HT-29 (cell line): ENCODE measurements around the gene ENDOU. TPM values are rescaled to one million over a fixed set of nuclear protein-coding genes. Genes with fewer than 3 reads are reported as not detected.

ENCODE experiments used
- DNase-seq: peaks from one replicate; pipeline ENCODE4 v3.0.0-alpha.2; 2015; ENCODE audit warnings: low spot score
- total RNA-seq: library from RNA; depleted of rRNA; stranded (reverse); fragments of >200 nt; shearing (Covaris generic); gene quantifications from 2 replicates; pipeline ENCODE4 v1.2.3, GENCODE V29; 2014; rRNA removed

ENDOU gene, protein sequence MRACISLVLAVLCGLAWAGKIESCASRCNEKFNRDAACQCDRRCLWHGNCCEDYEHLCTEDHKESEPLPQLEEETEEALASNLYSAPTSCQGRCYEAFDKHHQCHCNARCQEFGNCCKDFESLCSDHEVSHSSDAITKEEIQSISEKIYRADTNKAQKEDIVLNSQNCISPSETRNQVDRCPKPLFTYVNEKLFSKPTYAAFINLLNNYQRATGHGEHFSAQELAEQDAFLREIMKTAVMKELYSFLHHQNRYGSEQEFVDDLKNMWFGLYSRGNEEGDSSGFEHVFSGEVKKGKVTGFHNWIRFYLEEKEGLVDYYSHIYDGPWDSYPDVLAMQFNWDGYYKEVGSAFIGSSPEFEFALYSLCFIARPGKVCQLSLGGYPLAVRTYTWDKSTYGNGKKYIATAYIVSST
- total RNA-seq: not detected in 2 replicates

GRCh38 chr12:47725091-47725772 lies at the start of gene ENDOU:
Gene ENDOU, minus strand, starts transcription at chr12:47725490. Its CDS starts 77 bp downstream, at chr12:47725413.
- no peak for DNase-seq

GRCh38 chr12:47774663-47775062 lies 49.4 kb upstream of the ENDOU start:
- DNase-seq: no peak

DNA sequence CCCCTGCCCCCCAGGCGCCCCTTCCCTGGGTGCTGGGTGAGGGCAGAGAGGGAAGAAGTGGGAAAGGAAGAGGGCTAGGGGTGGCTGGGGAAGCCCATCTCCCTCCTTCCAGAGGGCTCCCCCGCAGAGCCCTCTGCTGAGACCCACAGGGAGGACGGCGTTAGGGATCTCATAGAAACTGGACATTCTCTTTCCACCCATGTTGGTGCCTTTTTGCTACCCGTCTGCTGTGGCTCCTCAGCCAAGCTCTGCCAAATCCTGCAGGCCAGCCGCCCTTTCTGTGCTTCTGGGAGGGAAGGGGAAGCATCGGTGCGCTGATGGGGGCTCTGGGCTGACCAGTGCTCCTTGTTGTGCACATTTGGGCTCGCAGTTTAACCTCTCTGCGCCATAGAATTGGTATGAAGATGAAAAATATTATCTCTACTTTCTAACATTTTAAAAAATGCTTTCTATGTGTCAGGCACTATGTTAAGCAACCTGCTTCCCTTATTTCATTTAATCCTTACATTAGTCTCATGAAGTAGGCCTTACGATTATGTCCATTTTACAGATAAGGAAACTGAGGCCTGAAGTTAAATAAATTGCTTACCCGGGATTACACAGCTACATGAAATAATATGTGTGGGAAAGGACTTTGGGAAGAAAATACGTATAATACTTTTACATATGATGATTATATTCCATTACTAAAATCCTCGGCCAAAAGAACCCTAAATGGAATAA lies 48.7 kb upstream of the ENDOU start:
- DNase-seq: no peak

DNA sequence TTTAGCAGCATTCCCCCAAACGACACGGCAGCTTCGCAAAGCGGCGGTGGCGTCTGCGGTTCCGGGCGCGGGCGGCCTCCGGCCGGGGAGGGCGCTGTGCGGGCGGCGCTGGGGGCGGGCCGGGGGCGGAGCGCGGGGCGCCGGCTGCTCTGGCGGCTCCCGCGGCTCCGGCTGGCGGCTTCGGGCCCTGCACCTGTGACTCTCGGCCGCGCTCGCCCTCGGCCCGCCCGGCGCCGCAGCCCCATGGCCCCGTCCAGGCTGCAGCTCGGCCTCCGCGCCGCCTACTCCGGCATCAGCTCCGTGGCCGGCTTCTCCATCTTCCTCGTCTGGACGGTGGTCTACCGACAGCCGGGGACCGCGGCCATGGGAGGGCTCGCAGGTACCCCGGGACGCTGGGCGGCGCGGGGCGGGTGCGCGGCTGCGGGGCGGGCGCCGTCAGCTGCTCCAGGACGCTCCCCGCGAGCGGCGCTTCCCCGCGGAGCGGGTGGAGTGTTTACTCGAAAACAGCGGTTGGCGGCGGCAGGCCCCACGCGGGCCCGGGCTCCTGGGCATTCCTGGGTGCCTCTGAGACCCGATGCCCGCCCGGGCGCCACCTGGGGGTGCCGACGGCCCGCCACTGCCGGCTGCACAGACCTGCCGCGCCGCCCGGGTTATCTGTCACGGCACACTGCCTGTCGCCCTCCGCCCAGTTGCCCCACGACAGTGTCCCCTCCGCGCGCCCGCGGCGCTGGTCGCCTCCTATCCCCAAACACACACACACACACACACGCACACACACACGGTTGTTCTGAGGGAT lies 48.0 kb upstream of the ENDOU start, which contains the start of gene SLC48A1:
SLC48A1 (plus strand) TSS at position 177 of the 796 bp plus-strand sequence; CDS start at position 244, 67 bp downstream.
- peak; percentile 77 for DNase-seq

- DNase-seq: peak; percentile 32
These were observed 47.4 kb upstream of the ENDOU start for GRCh38 chr12:47772738-47773061.

GRCh38 chr12:47772094-47772660 lies 46.9 kb upstream of the ENDOU start:
- no peak for DNase-seq

DNA sequence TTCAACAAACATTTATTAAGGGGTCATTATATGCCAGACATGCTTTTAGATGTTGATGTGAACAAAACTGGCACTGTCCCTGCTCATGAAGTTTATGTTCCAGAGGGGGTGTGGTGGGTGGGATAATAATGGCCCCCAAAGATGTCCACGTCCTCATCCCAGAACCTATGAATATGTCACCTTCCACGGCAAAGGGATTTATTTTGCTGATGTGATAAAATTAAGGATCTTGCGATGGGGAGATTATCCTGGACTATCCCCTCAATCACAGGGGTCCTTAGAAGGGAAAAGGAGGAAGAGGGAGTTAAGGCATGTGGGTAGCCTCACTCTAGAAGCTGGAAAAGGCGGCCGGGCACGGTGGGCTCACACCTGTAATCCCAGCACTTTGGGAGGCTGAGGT lies 46.0 kb upstream of the ENDOU start:
- no peak for DNase-seq

DNA sequence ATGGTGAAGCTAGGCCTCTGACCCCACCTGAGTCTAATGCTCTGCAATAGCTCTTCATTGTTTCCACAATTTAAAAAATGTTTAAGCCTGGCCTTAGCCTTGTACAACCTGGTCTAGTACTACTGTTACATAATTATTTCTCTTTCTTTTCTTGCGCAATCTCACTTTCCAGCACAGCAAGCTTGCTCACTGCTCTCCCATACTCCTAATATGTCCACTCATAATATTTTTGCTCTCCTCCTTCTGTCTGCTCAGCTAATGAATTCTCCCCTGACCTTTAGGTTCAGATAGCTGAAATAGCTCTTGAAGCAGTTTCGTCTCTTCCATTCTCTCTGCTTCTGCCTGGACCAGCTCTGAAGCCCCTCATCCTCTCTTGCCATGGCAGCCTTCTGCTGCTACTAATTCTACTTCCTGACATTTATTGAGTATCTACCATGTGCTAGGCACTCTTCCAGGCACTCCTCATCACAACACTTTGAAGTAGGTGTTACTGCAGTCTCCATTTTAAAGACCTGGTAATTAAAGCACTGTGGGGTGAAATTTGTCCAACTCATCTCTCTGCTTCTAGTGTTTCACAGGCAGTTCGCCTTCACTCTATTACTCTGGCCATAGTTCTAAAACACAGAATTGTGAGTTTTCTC lies 44.9 kb upstream of the ENDOU start:
- no peak for DNase-seq

DNA sequence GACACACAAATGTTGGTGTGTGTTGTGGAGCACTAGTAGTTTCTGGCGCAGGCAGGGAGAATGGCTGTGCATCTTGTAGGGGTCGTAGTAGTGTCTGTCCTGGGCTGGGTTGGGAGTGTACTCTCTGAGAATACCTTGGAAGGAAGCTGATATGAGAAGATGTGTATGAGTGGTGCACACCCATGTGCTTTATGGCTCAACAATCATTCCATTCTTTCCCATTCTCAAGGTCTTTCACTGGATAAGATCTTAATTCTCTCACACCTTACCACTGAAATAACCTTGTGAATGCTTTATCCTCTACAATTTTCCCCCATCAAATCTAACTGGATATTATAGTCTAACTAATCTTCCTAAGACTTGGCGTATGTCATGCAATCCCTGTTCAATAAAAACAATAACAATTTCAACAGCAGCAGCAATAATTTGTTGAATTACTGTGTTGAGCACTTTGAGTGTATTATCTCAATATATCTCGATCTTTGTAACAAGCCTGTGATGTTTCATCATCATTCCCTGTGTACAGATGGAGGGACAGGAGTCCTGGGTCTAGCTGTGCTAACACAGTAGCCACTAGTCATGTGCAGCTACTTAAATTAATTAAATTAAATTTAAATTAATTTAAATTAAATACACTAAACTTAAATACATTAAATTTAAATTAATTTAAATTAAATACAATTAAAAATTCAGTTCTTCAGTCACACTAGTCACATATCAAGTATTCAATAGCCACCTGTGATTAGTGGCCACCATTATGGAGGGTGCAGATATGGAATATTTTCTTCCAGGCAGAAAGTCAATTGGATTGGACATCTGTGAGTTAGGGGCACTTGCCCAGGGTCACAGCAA lies 44.2 kb upstream of the ENDOU start:
- DNase-seq: no peak

DNA sequence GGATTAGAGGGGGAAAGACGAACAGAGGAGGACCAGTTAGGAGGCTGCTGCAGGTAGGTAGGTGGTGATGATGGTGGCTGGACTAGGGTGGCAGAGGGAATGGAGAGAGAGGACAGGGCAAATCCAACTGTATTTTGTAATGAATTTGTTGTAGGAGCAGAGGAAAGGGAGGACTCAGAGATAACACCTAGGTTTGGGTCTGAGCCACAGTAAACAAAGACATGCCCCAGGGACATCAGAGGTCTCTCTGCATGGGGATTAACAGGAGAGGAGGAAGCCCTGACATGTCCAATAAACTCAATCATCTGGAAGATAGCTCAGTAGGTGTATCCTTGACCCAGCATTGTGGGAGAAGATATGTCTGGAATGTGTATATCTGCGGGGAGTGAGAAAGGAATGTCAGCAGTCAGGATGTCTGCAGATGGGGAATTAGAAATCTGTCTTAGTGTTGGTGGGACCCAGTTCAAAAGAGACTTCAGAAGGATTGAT lies 43.1 kb upstream of the ENDOU start:
- no peak for DNase-seq

DNA sequence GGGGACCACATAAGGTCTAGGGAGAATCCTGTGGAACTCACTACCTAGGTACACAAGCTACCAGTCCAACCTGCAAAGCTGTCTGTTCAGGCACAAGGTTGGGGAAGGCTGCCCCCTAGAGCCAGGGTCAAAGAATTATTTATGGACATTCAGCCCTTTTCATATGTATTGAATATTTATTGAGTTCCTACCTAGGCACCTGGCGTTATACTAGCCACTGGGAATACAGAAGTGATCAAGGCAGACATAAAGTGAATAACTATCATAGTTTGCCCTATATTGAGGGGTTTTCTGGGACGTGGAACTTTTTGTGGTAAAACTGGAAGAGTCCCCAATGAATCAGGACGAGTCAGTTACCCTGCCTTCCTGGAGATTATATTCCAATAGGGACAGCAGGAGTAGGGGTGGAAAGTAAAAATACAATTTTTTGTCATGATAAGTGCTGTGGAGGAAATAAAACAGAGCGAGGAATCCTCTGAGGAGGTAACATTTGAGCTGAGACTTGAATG lies 42.0 kb upstream of the ENDOU start:
- DNase-seq: peak; percentile 85

- DNase-seq: no peak
These were observed 41.4 kb upstream of the ENDOU start for GRCh38 chr12:47766502-47767215.

DNA sequence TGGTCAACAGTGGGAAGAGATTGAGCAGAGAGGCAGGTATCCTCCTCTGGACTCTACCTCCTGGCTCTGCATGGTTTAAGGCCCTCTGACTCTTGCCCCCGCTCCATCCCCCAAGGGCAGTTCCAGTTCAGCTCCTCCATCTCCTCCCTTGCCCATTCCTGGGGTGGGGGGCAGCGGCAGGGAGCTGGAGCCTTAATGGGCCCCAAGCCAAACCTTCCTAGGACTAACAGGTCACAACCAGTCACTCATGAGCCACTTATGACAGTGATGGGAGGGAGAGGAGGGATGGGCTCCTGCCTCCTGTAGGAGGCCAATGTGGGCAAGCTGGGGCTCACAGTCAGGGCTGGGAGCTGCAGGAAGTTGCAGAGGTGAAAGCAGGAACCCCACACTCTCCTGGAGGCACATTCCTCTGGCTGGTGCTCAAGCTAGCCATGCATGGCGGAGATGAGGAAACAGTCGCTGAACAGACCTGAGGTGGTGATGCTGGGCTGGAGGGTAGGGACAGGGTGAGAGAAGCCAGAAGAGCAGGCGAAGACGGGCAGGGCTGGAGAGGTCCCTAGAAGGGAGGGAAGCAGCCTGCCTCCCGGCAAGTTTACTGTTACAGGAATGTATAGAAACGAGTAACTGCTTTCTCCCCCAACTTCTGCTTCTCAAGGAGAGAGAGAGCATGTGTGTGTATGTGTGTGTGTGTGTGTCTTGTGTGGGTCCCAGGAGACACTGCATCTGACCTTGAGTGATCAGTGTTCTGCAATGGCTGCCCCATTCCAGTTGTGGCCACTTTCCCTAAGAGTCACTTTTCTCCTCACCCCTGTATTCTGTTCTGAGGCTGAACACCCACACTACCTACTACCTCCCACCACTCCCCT lies 38.4 kb upstream of the ENDOU start:
- DNase-seq: no peak

GRCh38 chr12:47762850-47763465 lies 37.7 kb upstream of the ENDOU start:
- DNase-seq: no peak

DNA sequence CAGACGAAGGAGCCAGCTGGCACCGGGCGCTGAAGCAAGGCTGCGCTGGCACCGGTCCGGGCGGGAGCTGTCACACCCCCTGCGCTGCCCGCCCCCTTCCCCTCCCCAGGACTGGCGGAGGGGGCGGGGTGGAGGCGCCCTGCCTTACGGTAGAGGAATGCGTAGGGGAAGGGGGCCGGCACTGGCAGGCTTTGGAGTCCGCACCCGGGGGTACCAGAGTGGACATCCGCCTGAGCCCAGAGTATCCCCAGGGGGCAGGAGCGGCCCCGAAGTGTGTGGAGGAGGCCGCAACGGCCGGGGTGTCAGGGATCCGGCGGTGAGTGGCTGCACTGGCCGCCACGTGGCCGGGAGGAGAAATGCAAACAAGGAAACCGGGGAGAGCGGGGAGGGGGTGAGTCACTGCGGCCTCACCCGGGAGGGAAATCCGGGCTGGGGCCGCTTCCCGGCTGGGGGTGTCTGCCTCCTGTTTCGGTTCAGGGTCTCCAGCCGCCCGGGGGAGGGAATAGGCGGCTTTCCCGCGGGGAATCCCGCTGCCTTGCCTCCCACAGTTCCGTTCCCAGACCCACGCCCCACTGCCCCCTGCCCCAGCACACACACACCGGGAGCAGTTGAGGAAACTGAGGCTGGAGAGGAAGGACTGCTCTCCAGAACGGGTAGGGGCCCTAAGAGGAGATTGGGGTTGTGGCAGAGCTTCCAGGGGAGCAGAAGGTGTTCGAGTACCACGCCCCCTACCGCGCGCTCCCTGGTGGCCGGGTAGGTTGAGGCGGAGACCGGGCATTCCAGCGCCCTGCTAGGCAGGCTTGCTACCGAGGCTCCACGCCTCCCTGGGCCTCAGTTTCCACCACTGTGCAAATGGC lies 33.8 kb upstream of the ENDOU start, which contains the start of gene RAPGEF3:
RAPGEF3 (minus strand) TSS at position 47 of the 857 bp plus-strand sequence. CDS start 324 bp downstream, outside the sequence.
- peak; percentile 83 for DNase-seq

DNA sequence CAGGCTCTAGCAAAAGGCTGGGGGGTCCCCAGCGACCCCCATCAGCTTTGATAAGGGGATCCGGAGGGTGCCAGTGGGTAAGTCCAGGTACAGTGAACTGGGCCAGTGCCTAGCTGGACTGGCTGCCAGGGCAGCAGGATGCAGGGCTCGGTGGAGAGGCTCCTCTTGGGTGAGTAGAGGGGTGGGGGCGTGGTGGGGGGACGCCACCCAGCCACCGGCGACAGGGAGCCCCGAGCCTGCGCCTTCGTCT lies 33.2 kb upstream of the ENDOU start:
- no peak for DNase-seq
